ENCODE measurements around the gene TTC23.

GRCh38 chr15:99180964-99181306 is 68.4 kb downstream of the TTC23 start:
- TF ChIP-seq POLR2AphosphoS5 (IDR thresholded peaks at IDR 0.05; ENCODE audit: borderline replicate concordance, low read depth, low read length) (no peak), EZH2 (IDR thresholded peaks at IDR 0.05) (no peak), FOXP2 (optimal IDR thresholded peaks at IDR 0.05; ENCODE audit: control extremely low read depth, extremely low read length, insufficient read depth) (no peak)
